Stimulated activated CD4-positive, alpha-beta T cell treated with anti-CD3 and anti-CD28 coated beads, Interleukin-1b, Interleukin-23, amount 100 ng/mL, for 1 hour (primary cell): ENCODE measurements around the gene RAB9A.
"Not testable (repeated sequence)": the region's sequence is repeated elsewhere in the genome, so short reads cannot be mapped to it uniquely, and the experiment has no call there.

Experiments
- DNase-seq, 2 donors: peaks; one replicate each; pipeline ENCODE4 v3.0.0-alpha.2; 2020; ENCODE audit warnings: low read depth in 2 of 2

The RAB9A gene

DNA sequence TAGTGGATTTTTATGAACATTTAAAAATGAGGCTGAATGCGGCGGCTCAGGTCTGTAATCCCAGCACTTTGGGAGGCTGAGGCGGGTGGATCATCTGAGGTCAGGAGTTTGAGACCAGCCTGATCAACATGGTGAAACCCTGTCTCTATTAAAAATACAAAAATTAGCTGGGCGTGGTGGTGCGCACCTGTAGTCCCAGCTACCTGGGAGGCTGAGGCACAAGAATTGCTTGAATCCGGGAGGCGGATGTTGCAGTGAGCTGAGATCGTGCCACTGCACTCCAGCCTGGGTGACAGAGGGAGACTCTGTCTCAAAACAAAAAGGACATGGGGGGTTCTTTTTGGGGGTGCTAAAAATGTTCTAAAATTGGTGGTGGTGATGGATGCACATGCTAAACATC is 19.2 kb upstream of the RAB9A start:
- DNase-seq = not testable (repeated sequence)

DNA sequence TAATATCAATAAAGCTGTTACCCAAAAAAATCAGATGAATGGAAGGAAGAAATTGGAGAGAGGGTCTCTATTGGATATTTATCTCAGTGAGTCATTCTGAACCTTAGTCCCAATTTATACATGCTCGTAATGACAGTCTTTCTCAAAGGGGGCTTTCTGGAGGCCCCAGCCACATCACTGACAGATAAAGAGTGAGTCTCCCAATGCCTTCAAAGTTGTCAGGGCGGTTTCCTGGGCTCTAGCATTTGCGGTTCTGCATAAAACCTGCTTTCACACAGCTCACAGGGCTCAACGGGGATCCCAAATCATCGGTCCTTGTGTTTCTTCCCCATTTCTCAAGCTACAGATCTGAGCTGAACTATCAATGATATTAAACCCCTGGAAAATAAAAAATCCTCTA is 18.7 kb upstream of the RAB9A start:
- no peak for DNase-seq

DNA sequence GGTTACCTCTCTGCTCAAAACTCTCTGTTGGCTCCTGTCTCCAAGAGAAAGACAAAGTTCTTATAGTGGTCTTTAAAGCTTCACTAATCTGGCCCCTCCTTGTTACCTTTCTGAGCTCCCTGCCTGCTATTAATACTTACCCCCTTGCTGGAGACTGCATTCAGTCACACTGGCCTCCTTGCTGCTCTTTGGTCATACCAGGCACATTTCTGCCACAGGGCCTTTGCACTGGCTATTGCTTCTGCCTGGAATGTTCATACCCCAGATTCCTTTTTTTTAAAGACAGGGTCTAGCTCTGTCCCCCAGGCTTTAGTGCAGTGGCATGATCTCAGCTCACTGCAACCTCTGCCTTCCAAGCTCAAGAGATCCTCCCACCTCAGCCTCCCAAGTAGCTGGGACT is 15.9 kb upstream of the RAB9A start:
- no peak for DNase-seq

DNA sequence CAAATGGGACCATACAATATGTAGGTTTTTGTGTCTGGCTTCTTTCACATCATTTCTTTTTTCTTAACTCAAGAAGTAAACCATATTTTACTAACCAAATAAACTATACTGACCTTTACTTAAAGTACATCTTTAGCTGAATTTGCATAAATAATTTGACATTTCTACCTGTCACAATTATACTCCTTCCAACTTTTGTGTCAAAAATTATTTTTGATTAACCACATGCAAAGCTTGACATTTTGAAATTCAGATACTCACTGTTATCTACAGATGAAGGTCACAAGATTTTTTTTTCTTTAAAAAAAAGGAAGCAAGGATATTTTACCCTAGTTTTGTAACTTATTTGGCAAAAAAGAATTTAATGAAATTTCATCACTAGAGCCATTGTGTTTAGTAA is 12.0 kb upstream of the RAB9A start:
- DNase-seq = no peak

DNA sequence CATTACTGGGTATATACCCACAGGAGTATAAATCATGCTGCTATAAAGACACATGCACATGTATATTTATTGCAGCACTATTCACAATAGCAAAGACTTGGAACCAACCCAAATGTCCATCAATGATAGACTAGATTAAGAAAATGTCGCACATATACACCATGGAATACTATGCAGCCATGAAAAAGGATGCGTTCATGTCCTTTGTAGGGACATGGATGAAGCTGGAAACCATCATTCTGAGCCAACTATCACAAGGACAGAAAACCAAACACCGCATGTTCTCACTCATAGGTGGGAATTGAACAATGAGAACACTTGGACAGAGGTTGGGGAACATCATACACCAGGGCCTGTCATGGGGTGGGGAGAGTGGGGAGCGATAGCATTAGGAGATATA is 9.2 kb upstream of the RAB9A start:
- not testable (repeated sequence) for DNase-seq

- no peak for DNase-seq
Observed at GRCh38 chrX:13681595-13681994, 7.3 kb upstream of the RAB9A start.

- no peak for DNase-seq
Observed at GRCh38 chrX:13684361-13684760, 4.6 kb upstream of the RAB9A start.

DNA sequence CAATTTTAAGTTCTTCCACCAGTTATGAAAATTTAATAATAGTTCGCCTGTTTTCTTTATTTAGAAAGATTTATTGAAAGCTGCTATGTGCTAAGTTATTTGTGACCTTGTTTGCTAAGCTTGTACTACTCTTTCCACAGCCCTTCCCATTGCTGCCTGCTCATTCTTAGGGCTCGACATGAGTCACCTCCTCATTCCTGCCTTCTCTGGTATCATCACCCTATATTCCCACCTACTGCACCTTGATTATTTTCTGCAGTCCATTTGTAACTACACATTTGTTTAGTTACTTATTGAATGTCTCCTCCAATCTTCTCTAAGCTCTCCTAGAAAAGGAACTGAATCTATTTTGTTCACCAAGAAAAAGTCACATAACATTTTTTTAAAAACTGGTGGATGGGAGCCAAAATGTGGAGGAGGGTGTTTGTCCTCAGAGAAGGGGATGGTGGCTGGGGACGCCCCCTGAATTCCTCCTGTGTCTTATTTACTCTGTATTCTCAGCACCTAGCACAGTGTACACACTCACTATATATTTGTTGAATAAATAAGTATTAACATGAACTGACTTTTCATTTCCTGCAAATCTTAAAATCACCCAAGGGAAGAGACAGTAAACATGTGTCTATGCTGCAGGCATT is 3.7 kb upstream of the RAB9A start:
- no peak for DNase-seq

DNA sequence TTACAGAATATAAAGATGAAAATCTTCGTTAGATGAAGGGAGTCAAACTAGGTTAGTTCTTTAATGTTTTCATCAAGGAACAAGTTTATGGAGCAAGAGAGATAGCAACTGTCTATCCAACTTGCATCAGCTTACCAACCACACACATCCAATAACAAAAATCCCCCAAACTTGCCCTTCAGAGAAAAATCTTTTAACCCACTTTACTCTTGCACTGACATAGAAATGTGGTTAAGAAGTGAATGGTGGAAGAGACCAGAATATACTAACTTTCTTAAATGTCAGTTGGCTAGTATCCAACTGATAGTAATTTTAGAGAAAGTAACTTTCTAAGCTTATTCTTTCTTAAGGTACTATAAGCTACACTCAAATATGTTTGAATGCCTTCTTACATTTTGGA is 1.7 kb upstream of the RAB9A start:
- no peak for DNase-seq

- DNase-seq = no peak
Observed at GRCh38 chrX:13688384-13688957, 457 bp upstream of the RAB9A start.

DNA sequence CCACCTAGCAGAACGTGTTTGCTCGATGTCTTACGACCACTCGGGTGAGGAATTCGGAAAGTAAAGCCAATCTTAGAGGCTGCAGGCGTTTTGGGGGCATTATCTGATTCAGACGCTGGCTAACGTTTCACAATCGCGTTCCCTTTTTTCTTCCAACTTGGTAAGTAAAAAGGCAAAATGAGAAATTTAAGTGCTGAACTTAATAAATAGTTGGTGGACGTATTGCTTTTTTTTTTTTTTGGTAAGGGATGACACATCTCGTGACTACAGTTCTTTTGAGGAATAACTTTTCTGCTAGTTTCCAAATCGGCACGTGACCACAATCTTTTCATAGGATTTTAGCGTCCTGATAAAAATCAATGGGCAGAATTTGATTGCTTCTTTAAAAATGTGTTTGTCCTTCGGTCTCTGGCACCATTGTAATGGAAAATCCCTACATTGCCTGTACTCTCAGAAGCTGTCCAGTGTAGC is 848 bp downstream of the RAB9A start:
- no peak for DNase-seq

GRCh38 chrX:13690836-13691235 is 1.9 kb downstream of the RAB9A start:
- DNase-seq = no peak

GRCh38 chrX:13691841-13692371 is 3.0 kb downstream of the RAB9A start:
- DNase-seq = no peak

DNA sequence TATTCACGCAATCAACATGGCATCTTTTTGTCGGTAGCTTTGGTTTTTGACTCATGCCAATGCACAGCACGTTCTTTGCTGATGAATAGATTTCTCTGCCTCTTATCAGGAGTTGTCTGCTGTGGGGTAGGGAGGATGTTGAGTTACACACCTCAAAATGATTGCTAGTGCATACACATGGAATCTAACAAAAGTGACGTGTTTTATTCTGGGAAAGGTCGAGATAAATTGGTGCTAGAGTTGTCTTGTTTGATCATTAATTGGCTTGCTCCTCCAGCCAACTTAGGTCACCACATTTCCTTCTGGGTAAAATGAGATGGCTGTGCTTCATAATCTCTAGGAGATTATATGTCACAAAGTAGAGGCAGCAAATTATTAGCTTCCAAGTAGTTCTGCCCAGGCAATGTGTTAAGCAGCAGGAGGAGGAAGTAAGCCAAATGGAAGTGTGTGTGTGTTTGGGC is 3.9 kb downstream of the RAB9A start:
- DNase-seq = no peak

DNA sequence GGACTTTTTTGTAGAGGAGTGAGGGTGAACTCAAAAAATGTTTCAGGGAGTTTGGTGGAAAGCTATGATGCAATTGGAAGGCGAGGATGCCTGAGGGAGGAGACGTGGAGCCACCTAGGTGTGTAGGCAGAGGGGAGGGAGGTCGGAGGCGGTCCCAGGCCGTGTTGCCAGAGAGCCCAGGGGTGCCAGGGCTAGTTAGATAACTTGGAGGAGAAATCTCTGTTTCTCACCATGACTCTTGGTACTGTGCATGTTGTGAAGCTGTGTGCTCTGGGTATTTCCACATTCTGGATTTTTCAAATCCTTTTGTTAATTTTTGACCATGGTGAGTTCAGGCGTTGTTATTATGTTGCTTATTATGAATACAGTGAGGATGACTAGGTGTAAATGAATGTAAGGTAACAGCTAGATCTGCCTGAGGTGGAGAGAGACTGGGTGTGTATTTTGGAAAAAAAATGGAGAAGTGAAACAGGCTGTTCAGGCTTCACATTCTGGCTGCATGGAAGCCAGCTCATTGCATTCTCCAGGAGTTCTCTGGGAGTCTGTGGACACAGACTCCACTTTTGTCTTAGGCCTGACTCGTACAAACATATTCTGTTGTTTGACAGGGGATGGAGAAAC is 4.5 kb downstream of the RAB9A start:
- DNase-seq = no peak

DNA sequence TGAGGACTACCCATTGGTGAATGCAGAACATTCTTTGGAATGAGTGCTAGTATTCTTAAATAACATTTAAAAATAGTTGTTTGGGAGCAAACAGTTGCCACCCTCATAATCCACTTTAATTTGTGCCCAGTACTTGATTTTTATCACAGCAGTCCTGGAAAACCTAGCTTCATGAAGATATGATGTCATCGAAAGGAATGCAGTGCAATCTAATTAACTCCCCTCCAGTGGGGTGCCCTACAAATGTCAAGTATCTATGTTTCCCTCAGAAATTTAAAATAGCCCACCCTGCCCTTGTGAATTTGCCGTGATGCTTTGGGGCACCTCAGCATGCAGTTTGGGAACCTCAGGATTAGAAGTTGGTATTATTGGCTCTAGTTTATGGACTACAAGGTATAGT is 5.4 kb downstream of the RAB9A start:
- no peak for DNase-seq

GRCh38 chrX:13694983-13695382 is 6.1 kb downstream of the RAB9A start:
- no peak for DNase-seq

GRCh38 chrX:13695601-13696115 is 6.7 kb downstream of the RAB9A start:
- no peak for DNase-seq

- no peak for DNase-seq
Observed at GRCh38 chrX:13697455-13697854, 8.5 kb downstream of the RAB9A start.

DNA sequence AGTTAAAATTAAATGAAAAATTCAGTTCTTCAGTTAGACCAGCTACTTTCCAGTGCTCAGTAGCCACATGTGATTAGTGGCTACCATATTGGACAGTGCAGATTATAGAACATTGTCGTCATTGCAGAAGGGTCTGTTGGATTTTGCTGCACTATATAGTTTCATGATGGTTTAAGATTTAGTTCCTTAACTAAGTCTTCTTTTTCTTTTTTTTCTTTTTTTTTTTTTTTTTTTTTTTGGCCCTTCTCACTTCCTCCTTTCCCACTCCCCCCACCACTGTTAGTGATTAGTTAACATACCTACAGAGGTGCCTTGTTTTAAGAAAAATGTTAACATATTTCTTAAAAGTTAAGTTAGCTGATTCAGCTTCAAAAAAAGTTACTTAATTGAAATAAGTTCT is 9.0 kb downstream of the RAB9A start:
- DNase-seq = no peak

DNA sequence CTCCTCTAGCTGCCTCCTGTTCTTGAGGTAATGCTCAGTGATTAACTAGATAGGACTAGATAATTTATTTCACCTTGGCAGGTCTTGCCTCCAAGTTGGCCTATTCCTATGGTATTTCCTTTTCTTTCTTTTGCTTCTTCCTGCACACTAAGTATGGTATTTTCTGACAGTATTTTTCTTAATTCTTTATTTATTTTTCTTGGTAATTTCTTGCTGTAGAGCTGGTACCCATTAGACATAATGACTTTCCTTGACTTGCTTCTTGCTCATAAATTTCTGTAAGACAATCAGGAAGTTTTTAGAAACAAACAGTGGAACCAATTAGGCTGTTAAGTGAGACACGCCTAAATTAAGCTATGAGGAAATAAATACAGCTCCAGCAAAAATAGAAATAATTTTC is 9.5 kb downstream of the RAB9A start:
- no peak for DNase-seq

- no peak for DNase-seq
Observed at GRCh38 chrX:13699183-13699826, 10.4 kb downstream of the RAB9A start.
